Glutamatergic neuron (in vitro differentiated cells): ENCODE results near the gene GIMAP5. TPM values are rescaled to one million over a fixed set of nuclear protein-coding genes. Genes with fewer than 3 reads are reported as not detected.

Experiments
- DNase-seq: peaks from one replicate; pipeline ENCODE4 v3.0.0; 2022
- H3K27ac Mint-ChIP-seq: one replicate; pipeline ENCODE4 v1.8.0; 2020; ENCODE audit warnings: mild to moderate bottlenecking, mixed read lengths, inconsistent platforms; ENCODE audit not compliant: unreplicated experiment
- H3K27me3 Mint-ChIP-seq: one replicate; pipeline ENCODE4 v1.8.0; 2020; ENCODE audit warnings: mild to moderate bottlenecking, moderate library complexity, mixed read lengths, inconsistent platforms; ENCODE audit not compliant: unreplicated experiment
- H3K36me3 Mint-ChIP-seq: one replicate; pipeline ENCODE4 v1.8.0; 2020; ENCODE audit warnings: mild to moderate bottlenecking, mixed read lengths, inconsistent platforms; ENCODE audit not compliant: unreplicated experiment
- H3K4me1 Mint-ChIP-seq: one replicate; pipeline ENCODE4 v1.8.0; 2020; ENCODE audit warnings: mild to moderate bottlenecking, low read depth, mixed read lengths, inconsistent platforms; ENCODE audit not compliant: unreplicated experiment
- H3K4me3 Mint-ChIP-seq: one replicate; pipeline ENCODE4 v1.8.0; 2020; ENCODE audit warnings: mild to moderate bottlenecking, mixed read lengths, inconsistent platforms; ENCODE audit not compliant: unreplicated experiment
- H3K9me3 Mint-ChIP-seq: one replicate; pipeline ENCODE4 v1.8.0; 2020; ENCODE audit warnings: mild to moderate bottlenecking, moderate library complexity, mixed read lengths, inconsistent platforms; ENCODE audit not compliant: unreplicated experiment
- CTCF ChIP-seq: fragments of 200-600 bp; sonication (generic); IDR thresholded peaks from one replicate; pipeline ENCODE4 v1.5.0; 2021; ENCODE audit not compliant: partially characterized antibody, unreplicated experiment
- total RNA-seq: library from RNA; stranded (reverse); fragmentation: NEBNext Ultra II Directional; extraction: Animal tissue kit (Norgen Biotek cat#: 25700); gene quantifications from one replicate; pipeline ENCODE4 v1.2.1, GENCODE V29; 2021; ENCODE audit not compliant: unreplicated experiment

GIMAP5 gene
- total RNA-seq, 1 donor from 2014 or later = not detected

- no peak for DNase-seq
- no peaks in the 10 kb centered on the region for H3K36me3 Mint-ChIP-seq
- H3K9me3 Mint-ChIP-seq = no peaks in the 10 kb centered on the region
- no peak overlapping the region for H3K4me3 Mint-ChIP-seq
- H3K27ac Mint-ChIP-seq = no peak overlapping the region
- TF ChIP-seq CTCF = no peak
- H3K27me3 Mint-ChIP-seq = peaks cover 7% of the 10 kb centered on the region
- no peaks in the 10 kb centered on the region for H3K4me1 Mint-ChIP-seq
Measured at GRCh38 chr7:150719960-150720891, 17.0 kb upstream of the GIMAP5 start.

- no peak for DNase-seq
- H3K36me3 Mint-ChIP-seq = no peaks in the 10 kb centered on the region
- peaks cover 7% of the 10 kb centered on the region for H3K27me3 Mint-ChIP-seq
- H3K4me1 Mint-ChIP-seq = no peaks in the 10 kb centered on the region
- peaks cover 3% of the 10 kb centered on the region for H3K9me3 Mint-ChIP-seq
- TF ChIP-seq CTCF = no peak
- H3K27ac Mint-ChIP-seq = no peak overlapping the region
- no peak overlapping the region for H3K4me3 Mint-ChIP-seq
Measured at GRCh38 chr7:150721970-150722373, 15.2 kb upstream of the GIMAP5 start.

- Mint-ChIP-seq H3K27ac (no peak overlapping the region), H3K4me3 (no peak overlapping the region), H3K36me3 (no peaks in the 10 kb centered on the region), H3K9me3 (peaks cover 3% of the 10 kb centered on the region), H3K27me3 (peaks cover 7% of the 10 kb centered on the region), H3K4me1 (no peaks in the 10 kb centered on the region)
- DNase-seq = no peak
- no peak for TF ChIP-seq CTCF
Measured at GRCh38 chr7:150722431-150722931, 14.7 kb upstream of the GIMAP5 start.

GRCh38 chr7:150723467-150723866 lies 13.8 kb upstream of the GIMAP5 start:
- no peak for TF ChIP-seq CTCF
- H3K9me3 Mint-ChIP-seq = peaks cover 3% of the 10 kb centered on the region

GRCh38 chr7:150727381-150727780 lies 9.8 kb upstream of the GIMAP5 start:
- no peak overlapping the region for H3K27ac Mint-ChIP-seq
- no peak overlapping the region for H3K4me3 Mint-ChIP-seq
- no peaks in the 10 kb centered on the region for H3K36me3 Mint-ChIP-seq
- H3K9me3 Mint-ChIP-seq = peaks cover 3% of the 10 kb centered on the region
- TF ChIP-seq CTCF = no peak
- no peaks in the 10 kb centered on the region for H3K4me1 Mint-ChIP-seq
- H3K27me3 Mint-ChIP-seq = peaks cover 5% of the 10 kb centered on the region
- DNase-seq = no peak

More at GRCh38 chr7:150723467-150723866, 13.8 kb upstream of the GIMAP5 start:
- H3K27me3 Mint-ChIP-seq = peaks cover 8% of the 10 kb centered on the region
- no peak overlapping the region for H3K4me3 Mint-ChIP-seq
- H3K36me3 Mint-ChIP-seq = no peaks in the 10 kb centered on the region
- no peaks in the 10 kb centered on the region for H3K4me1 Mint-ChIP-seq
- no peak overlapping the region for H3K27ac Mint-ChIP-seq
- DNase-seq = no peak
